ENCODE measurements around the gene METTL6.
"Not testable (repeated sequence)": the region's sequence is repeated elsewhere in the genome, so short reads cannot be mapped to it uniquely, and the experiment has no call there.

METTL6 gene

GRCh38 chr3:15375461-15376000, 51.8 kb downstream of the METTL6 start:
- in situ Hi-C loops (cut with MboI; ENCODE audit: low sequenced_read_pairs) = loop anchor here (5.0 kb wide), 1 partner anchor 103 kb away; no protein-coding TSS in a partner anchor

GRCh38 chr3:15372918-15373317, 54.4 kb downstream of the METTL6 start:
- in situ Hi-C loops (cut with MboI; ENCODE audit: low sequenced_read_pairs) = no loop called here

GRCh38 chr3:15368561-15369135, 58.7 kb downstream of the METTL6 start:
- in situ Hi-C loops (cut with MboI; ENCODE audit: low sequenced_read_pairs) = no loop called here

DNA sequence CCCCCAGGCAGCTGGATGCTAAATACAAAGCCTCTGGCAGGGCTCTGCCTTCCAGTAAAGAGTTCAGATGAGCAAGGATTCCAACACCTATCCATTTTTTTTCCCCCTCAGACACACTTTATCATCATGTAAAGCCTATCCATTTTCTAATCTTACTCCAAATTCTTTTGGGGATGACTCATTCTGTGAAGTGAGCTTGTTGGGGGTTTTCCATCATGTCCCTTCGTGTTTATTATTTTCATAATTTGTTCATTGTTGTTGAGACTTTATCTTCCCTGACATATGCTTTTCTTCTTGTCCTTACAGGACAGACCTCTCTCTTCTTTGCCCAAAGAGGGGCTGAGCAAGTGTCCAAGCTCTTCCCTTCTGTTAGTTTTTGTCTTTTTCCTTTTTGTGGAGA, 60.3 kb downstream of the METTL6 start:
- in situ Hi-C loops (cut with MboI; ENCODE audit: low sequenced_read_pairs) = no loop called here

DNA sequence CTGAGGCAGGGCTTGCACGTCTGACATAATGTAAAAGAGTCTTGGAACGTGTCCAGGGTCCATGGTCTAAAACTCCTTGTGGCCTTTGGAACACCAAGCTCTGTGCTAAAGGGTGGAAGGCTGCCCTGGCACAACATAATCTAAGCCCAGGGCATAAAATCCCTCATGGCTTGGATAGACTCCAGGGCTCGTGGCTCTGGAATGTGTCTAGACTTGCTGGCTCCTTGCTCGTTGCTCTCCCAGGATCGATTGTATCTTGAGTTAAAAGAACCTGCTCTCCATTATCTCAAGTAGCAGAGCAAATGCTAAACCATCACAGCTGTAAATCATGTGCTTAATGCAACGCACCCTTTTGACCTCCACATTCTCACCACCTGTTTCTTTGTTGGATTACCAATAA, 63.3 kb downstream of the METTL6 start:
- in situ Hi-C loops (cut with MboI; ENCODE audit: low sequenced_read_pairs) = not testable (repeated sequence)

DNA sequence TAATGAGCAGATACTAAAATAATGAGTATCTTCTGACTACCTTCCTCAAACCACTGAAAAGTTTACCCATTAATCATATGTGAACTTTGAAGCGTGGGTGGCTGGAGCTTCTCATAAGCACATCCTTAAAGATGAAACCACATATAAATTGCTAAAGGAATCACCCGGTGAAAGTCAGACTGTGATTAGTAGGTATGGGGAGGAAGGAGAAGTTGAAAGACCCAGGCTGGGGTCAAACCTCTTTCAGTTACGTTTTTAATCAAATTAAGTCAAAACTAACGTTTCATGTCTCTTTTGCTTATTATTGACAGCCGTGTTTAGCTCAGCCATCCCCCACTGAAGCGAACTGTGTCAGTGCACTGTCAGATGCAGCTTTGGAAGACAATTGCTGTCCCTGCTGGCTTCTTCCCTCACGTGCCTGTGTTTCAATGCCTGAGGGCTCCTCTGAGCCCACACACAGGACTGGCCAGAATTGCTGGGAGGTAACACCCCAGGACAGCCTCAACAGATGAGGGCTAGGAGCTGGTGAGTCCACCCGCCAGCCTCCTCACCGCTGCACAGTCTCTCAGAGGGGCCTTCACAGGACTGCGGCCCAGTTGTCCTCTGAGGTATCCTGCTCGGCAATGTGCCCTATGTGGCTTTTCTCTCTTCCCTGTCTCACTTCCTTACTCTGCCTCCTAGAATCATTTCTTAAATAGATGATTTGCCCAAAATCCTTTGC, 65.7 kb downstream of the METTL6 start:
- in situ Hi-C loops (cut with MboI; ENCODE audit: low sequenced_read_pairs) = no loop called here

DNA sequence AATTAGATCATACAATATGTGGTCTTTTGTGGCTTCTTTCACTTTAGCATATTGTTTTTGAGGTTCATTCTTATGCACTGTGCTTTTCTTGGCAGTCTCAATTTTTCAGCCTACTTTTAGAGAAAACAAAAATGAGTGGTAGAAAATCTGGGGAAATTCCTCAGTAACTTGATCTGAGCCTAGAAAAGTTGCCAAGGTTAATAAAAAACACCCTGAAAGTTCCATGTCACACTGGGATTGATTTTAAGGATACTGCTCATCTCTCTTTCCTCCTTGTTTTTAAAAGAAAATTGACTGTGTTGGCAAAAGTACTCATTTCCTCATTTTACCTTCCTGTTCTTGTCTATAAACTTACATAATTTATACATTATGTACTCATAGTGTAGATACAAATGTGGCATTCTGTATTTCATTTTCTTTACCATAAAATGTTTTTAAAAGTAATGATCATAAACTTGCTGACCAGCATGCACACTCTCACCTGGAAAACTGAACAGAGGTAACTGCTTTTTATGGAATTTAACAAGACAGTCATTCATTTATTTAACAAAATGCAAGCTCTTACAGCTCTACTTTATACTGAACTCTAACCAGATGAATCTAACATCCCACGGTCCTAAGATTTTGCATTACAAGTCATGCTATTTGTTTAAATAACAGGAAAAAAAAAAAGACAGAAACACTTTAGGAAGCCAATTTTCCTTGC, 66.4 kb downstream of the METTL6 start:
- in situ Hi-C loops (cut with MboI; ENCODE audit: low sequenced_read_pairs) = no loop called here
